ENCODE results near the gene SLC7A6OS.
"Not testable (repeated sequence)": the region's sequence is repeated elsewhere in the genome, so short reads cannot be mapped to it uniquely, and the experiment has no call there.

DNA sequence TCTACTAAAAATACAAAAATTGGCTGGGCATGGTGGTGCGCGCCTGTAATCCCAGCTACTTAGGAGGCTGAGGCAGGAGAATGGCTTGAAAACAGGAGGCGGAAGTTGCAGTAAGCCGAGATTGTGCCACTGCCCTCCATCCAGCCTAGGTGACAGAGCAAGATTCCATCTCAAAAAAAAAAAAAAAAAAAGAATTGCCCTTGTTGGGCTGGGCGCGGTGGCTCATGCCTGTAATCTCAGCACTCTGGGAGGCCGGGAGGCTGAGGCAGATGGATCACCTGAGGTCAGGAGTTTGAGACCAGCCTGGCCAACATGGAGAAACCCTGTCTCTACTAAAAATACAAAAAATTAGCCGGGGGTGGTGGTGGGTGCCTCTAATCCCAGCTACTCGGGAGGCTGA lies 21.9 kb downstream of the SLC7A6OS start:
- TF ChIP-seq, protein P1, sequence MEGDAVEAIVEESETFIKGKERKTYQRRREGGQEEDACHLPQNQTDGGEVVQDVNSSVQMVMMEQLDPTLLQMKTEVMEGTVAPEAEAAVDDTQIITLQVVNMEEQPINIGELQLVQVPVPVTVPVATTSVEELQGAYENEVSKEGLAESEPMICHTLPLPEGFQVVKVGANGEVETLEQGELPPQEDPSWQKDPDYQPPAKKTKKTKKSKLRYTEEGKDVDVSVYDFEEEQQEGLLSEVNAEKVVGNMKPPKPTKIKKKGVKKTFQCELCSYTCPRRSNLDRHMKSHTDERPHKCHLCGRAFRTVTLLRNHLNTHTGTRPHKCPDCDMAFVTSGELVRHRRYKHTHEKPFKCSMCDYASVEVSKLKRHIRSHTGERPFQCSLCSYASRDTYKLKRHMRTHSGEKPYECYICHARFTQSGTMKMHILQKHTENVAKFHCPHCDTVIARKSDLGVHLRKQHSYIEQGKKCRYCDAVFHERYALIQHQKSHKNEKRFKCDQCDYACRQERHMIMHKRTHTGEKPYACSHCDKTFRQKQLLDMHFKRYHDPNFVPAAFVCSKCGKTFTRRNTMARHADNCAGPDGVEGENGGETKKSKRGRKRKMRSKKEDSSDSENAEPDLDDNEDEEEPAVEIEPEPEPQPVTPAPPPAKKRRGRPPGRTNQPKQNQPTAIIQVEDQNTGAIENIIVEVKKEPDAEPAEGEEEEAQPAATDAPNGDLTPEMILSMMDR (conservative IDR thresholded peaks at IDR 0.05; ENCODE audit: low read length), result not testable (repeated sequence)
- TF ChIP-seq EZH2phosphoT487 (IDR thresholded peaks at IDR 0.05; ENCODE audit: borderline replicate concordance, low read depth, low read length), result not testable (repeated sequence)

All from OCI-LY7 (cell line).